Stimulated activated naive CD8-positive, alpha-beta T cell treated with anti-CD3 and anti-CD28 coated beads, Interleukin-15, amount 100 ng/mL, for 72 hours (primary cell): ENCODE data around the gene CDH13.

Experiments used
- ATAC-seq: fragments of 150-1000 bp; cut with Tn5 transposase; 2 replicates; pipeline ENCODE4 v1.10.0; 2021; ENCODE audit warnings: mild to moderate bottlenecking, moderate library complexity
- DNase-seq, 2 donors: peaks; one replicate each; pipeline ENCODE4 v3.0.0; 2021 to 2022
- H3K27ac Mint-ChIP-seq, 2 donors: one replicate each; pipeline ENCODE4 v1.8.0; 2022; ENCODE audit warnings: mild to moderate bottlenecking in 2 of 2, mixed read lengths in 2 of 2, moderate library complexity in 2 of 2
- H3K27me3 Mint-ChIP-seq: one replicate; pipeline ENCODE4 v1.8.0; 2022; ENCODE audit warnings: mixed read lengths
- H3K4me1 Mint-ChIP-seq: one replicate; pipeline ENCODE4 v1.8.0; 2022; ENCODE audit warnings: mild to moderate bottlenecking, mixed read lengths
- H3K4me3 Mint-ChIP-seq, 2 donors: one replicate each; pipeline ENCODE4 v1.8.0; 2022; ENCODE audit warnings: mild to moderate bottlenecking in 2 of 2, mixed read lengths in 2 of 2, moderate library complexity in 1 of 2
- H3K9me3 Mint-ChIP-seq, 2 donors: one replicate each; pipeline ENCODE4 v1.8.0; 2022; ENCODE audit warnings: mixed read lengths in 2 of 2

CDH13 gene

DNA sequence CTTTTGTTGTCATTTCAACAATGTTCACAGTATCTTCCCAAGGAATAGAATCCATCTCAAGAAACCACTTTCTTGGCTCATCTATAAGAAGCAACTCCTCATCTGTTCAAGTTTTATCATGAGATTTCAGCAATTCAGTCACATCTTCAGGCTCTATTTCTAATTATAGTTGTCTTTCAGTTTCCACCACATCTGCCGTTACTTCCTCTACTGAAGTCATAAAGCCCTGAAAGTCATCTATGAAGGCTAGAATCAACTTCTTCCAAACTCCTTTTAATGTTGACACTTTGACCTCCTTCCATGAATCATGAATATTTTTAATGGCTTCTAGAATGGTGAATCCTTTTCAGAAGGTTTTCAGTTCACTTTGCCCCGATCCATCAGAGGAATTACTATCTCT lies 102.1 kb downstream of the CDH13 start:
- peaks cover 8% of the 10 kb centered on the region for H3K4me1 Mint-ChIP-seq
- DNase-seq, result no peak
- H3K4me3 Mint-ChIP-seq, result no peak overlapping the region
- peaks cover 19% of the 10 kb centered on the region for H3K27me3 Mint-ChIP-seq
- H3K27ac Mint-ChIP-seq, result no peak overlapping the region
- peaks cover 6 to 7% of the 10 kb centered on the region in 2 donors for H3K9me3 Mint-ChIP-seq
- ATAC-seq, result no peak

DNA sequence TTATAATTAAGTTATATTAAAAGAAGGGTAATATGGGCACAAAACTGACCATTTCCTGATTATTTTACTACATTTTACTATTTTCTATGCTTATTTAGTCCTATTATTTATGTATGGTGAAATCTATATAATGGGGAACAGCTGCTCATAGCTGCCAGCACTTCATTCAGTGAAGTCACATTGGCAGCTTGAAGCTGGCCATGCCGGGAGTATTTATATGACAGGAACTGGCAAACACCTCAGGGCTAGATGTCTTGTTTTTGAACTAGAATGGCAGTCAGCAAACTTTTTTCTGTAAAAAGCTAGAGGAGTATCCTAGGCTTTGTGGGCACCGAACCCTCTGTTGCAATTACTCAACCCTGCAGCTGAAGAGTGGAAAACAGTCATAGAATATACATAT lies 104.1 kb downstream of the CDH13 start:
- Mint-ChIP-seq H3K9me3 (peaks cover 6 to 7% of the 10 kb centered on the region in 2 donors), H3K27ac (no peak overlapping the region), H3K27me3 (peaks cover 29% of the 10 kb centered on the region), H3K4me1 (peaks cover 8% of the 10 kb centered on the region), H3K4me3 (no peak overlapping the region)
- no peak for ATAC-seq
- DNase-seq, result no peak

DNA sequence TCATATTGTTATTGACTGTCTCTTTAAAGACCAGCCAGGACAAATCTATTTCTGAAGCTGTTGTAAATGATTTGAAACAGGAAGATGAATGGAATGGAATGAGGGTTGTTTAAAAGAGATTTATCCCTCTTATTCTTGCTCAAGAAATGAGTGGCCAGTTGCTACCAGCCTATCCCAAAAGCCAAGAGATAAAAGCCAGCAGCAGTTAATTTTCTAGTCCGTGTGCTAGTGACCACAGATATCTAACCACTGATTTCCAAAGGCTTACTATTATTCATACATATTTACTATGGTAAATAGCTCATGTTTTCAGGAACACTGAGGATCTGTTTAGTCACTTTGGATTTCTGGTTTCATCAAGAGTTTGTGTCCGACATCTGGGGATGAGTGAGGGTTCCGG lies 105.7 kb downstream of the CDH13 start:
- H3K27ac Mint-ChIP-seq, result no peak overlapping the region
- H3K27me3 Mint-ChIP-seq, result peaks cover 34% of the 10 kb centered on the region
- DNase-seq, result no peak
- H3K4me1 Mint-ChIP-seq, result peaks cover 8% of the 10 kb centered on the region
- H3K9me3 Mint-ChIP-seq, result peaks cover 6 to 7% of the 10 kb centered on the region in 2 donors
- no peak overlapping the region for H3K4me3 Mint-ChIP-seq
- ATAC-seq, result no peak

DNA sequence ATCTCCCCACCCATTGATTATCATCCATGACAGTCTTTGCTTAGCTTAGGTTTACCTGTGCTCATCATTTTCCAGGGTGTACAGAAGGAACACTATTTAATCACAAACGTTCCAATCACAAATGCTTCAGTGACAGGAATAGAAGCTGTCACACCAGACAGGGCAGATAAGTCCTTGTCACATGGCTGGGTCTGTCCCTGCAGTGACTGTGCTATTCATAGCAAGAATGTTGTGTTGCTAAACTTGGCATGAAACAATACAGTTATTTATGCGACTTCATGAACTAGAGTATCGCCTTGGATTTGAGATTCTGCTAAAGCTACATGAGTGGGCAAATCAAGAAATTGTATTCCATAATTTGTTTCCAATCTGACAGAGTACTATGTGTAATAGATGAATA lies 108.4 kb downstream of the CDH13 start:
- peaks cover 0 to 2% of the 10 kb centered on the region in 2 donors for H3K9me3 Mint-ChIP-seq
- peaks cover 42% of the 10 kb centered on the region for H3K27me3 Mint-ChIP-seq
- ATAC-seq (no peak), DNase-seq (no peak)
- no peak overlapping the region for H3K4me3 Mint-ChIP-seq
- H3K27ac Mint-ChIP-seq, result no peak overlapping the region
- H3K4me1 Mint-ChIP-seq, result no peaks in the 10 kb centered on the region

DNA sequence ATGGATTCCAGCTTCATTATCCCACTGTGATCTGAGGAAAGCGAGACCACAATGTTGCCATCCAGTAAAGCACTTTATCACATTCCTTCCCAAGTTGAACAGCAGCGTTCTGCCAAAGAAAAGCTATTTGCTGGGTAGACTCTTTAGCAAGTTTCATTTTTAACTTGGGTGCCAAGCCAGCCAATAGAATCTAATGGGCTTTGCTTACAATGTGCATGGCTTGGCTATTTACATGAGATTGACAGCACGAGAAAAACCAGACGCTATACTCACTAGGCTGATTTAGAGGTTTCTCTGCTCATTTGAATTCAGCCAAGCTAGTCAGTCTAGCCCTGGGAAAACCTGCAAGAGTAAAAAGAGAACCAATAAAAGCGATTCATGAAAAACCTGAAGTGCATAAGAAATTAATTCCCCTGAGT lies 108.9 kb downstream of the CDH13 start:
- H3K4me3 Mint-ChIP-seq, result no peak overlapping the region
- ATAC-seq (no peak), DNase-seq (no peak)
- H3K9me3 Mint-ChIP-seq, result no peaks in the 10 kb centered on the region
- peaks cover 47% of the 10 kb centered on the region for H3K27me3 Mint-ChIP-seq
- no peak overlapping the region for H3K27ac Mint-ChIP-seq
- H3K4me1 Mint-ChIP-seq, result no peaks in the 10 kb centered on the region

DNA sequence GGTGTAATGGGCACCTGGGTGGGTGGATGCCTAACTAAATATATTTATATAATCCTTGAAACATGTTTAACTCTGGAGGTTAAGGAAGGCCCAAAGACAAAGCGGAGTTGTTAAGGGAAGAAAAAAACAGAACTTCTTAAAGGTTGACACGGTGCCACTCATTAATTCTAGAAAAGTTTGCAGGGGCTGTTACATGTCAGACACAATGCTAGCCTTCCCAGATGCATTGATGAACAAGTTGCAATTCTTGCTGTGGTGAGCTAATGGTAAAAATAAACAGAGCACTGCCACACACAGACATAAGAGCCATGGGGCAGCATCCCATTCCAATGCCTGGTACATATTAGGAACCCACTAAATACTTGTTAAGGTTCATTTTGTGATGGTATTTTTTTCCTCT lies 109.5 kb downstream of the CDH13 start:
- Mint-ChIP-seq H3K9me3 (no peaks in the 10 kb centered on the region), H3K27ac (no peak overlapping the region), H3K4me1 (no peaks in the 10 kb centered on the region), H3K27me3 (peaks cover 53% of the 10 kb centered on the region), H3K4me3 (no peak overlapping the region)
- ATAC-seq, result no peak
- DNase-seq, result no peak

DNA sequence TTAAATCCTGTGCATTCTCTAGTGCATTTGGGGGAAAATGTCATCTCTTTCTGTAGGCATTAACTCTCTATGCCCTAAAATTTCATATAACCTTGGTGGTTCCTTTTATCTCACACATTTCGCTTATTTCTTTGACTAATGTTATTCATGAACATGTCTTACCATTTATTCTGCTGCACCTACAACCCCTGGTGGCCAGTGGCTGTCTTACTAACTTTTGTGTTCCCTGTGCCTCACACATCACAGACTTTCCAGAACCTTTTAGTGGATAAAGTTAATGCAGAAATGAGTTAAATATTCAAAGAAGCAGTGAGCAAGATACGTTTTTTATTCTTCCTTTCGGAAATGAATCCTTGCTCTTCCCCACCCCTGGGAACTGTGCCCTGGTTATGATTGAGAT lies 111.9 kb downstream of the CDH13 start:
- Mint-ChIP-seq H3K4me3 (no peak overlapping the region), H3K4me1 (no peaks in the 10 kb centered on the region), H3K9me3 (no peaks in the 10 kb centered on the region), H3K27ac (no peak overlapping the region), H3K27me3 (peaks cover 52% of the 10 kb centered on the region)
- ATAC-seq (no peak), DNase-seq (no peak)

DNA sequence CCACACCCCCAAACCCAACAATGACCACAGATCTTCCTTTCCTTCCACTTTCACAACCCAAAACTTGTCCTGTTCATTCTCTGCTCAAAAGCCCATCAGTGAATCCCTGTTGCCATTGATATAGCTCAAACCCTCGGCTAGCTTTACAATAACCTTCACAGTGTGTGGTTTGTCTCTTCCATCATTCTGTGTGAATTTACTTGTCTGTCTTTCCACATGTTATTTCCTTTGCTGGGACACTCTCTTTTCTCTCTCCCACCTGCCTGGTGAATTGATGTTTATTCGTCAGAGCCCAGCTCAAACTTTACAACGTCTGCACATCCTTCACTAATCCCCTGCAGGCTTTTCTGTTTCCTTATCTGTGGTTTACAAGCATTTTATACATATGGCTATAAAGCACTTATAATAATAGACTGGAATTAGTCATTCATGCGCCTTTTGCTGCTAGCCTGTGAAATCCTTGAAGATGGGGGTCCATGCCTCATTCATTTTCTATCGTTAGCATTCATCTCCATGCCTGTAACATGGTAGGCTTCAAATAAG lies 114.4 kb downstream of the CDH13 start:
- no peak overlapping the region for H3K4me3 Mint-ChIP-seq
- H3K27me3 Mint-ChIP-seq, result peaks cover 48% of the 10 kb centered on the region
- H3K27ac Mint-ChIP-seq, result no peak overlapping the region
- no peaks in the 10 kb centered on the region for H3K9me3 Mint-ChIP-seq
- DNase-seq (no peak), ATAC-seq (no peak)
- H3K4me1 Mint-ChIP-seq, result no peaks in the 10 kb centered on the region

DNA sequence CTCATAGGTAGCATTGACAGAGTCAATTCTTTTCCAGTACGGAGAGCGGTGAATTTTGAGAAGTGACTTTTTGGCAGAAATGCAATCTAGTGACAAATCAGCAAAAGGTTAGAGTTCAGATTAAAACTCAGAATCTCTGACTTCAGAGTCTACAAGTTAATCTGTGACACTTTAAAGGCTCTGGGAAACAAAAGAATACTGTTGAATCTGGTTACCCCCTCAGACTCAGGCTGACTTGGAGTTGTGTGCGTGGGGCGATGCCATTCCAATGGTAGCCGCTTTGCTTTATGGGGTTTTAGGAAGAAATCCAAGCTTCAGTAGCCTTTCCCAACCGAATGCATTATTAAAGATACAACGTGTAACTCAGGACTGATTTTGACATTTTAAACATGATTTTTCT lies 118.2 kb downstream of the CDH13 start:
- Mint-ChIP-seq H3K9me3 (peaks cover 0 to 5% of the 10 kb centered on the region in 2 donors), H3K4me1 (no peaks in the 10 kb centered on the region), H3K27me3 (peaks cover 44% of the 10 kb centered on the region), H3K4me3 (no peak overlapping the region), H3K27ac (no peak overlapping the region)
- ATAC-seq (no peak), DNase-seq (no peak)

DNA sequence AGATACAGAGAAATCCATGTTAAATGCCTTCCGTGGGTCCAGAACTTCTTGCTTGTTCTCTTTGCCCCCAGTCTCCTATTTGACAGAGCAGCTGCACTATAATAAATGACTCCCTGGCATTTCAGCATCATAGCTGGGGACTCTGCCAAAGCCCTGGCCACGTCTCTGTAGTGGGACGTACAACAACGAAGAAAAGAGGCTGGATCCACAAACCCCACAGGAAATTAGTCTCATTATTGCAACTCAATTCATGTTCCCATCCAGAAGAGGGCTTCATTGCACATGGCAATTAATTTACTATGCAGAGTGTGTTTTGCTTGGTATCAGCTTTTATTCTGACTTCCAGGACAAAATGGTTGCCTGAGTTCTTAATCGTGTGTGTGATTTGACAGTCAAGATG lies 121.3 kb downstream of the CDH13 start:
- H3K9me3 Mint-ChIP-seq, result peaks cover 0 to 6% of the 10 kb centered on the region in 2 donors
- no peak overlapping the region for H3K4me3 Mint-ChIP-seq
- H3K27me3 Mint-ChIP-seq, result peaks cover 45% of the 10 kb centered on the region
- H3K4me1 Mint-ChIP-seq, result no peaks in the 10 kb centered on the region
- DNase-seq, result no peak
- no peak overlapping the region for H3K27ac Mint-ChIP-seq
- ATAC-seq, result no peak

DNA sequence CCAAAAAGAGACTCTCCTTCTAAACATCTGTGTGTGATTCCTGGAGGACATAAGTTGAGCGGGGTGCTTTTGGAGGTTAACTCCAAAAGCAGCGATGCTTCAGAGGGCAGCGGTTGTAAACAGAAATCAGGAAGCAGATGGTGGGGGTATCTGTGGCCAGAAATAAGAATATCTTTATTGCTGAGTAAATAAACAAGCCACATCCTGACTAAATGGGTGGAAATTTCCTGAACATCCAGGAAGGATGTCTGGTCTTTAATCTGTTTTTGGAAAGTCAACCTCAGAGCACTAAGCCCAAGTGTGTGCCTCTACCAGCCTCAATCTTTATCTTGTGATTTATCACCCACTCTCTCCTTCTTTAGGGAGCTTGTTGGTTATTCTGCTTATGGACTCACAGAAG lies 123.3 kb downstream of the CDH13 start:
- H3K4me3 Mint-ChIP-seq, result no peak overlapping the region
- no peak overlapping the region for H3K27ac Mint-ChIP-seq
- ATAC-seq, result no peak

DNA sequence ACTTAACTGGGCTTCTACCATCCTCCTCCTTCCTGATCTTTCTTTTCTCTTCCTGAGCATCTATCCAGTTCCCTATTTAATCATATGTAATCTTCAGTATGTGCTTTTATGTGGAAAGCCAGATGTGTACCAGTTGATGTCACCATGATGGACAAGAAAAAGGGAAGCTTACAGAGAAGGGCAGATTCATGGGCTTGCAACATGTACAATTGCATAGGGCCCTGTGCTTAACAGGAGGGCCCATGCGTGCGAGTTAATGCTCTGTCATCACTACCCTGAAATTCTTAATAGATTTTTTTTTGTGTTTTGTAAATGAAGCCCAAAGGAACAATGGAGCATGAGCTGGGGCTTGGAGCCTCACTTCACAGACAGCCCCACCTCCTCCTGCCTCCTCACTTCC lies 124.3 kb downstream of the CDH13 start:
- Mint-ChIP-seq H3K4me1 (no peaks in the 10 kb centered on the region), H3K27ac (no peak overlapping the region), H3K27me3 (peaks cover 37% of the 10 kb centered on the region), H3K4me3 (no peak overlapping the region), H3K9me3 (peaks cover 0 to 6% of the 10 kb centered on the region in 2 donors)
- no peak for ATAC-seq
- no peak for DNase-seq

More for the DNA sequence above, 123.3 kb downstream of the CDH13 start:
- H3K9me3 Mint-ChIP-seq, result peaks cover 0 to 6% of the 10 kb centered on the region in 2 donors
- DNase-seq, result no peak
- no peaks in the 10 kb centered on the region for H3K4me1 Mint-ChIP-seq
- H3K27me3 Mint-ChIP-seq, result peaks cover 37% of the 10 kb centered on the region

DNA sequence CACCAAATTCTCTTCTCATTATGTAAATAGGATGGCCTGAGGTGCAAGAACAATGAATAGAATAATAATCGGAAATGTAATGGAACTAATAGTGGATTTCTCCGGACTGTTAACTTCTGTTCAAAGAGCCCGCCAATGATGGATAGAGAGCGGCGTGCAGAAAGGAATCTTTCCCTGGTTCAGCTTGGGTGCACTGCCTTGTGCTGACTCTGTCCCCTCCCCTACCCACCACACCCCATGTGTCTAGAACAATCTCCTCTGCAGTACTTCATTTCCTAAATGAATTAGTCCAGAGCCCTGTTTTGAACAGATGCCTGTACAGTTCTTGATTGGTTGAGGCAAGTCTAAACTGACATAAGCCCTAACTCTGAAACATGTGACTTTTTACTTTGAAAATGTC lies 125.4 kb downstream of the CDH13 start:
- H3K27ac Mint-ChIP-seq, result no peak overlapping the region
- no peak for DNase-seq

DNA sequence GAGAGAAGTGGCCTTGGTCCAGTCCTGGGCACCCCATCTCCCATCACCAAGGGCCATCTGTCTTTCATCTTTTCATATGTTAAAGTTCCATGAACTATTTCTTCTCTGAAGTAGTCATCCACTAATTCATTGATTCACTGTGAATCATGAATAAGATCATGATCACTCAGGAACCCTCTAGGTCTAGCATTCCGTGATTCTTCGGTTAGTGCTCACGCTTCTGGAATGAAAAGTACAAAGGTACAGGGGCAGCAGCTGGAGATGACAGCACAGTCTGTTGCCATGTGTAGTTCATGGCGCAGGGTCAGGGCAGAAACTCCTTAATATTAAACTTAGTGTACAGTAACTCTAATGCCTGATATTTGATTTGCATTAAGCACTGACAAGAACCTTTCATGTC lies 127.1 kb downstream of the CDH13 start:
- H3K27ac Mint-ChIP-seq, result no peak overlapping the region
- no peaks in the 10 kb centered on the region for H3K4me1 Mint-ChIP-seq

More for the DNA sequence above, 125.4 kb downstream of the CDH13 start:
- Mint-ChIP-seq H3K27me3 (peaks cover 37% of the 10 kb centered on the region), H3K4me1 (no peaks in the 10 kb centered on the region), H3K9me3 (peaks cover 0 to 6% of the 10 kb centered on the region in 2 donors), H3K4me3 (no peak overlapping the region)
- no peak for ATAC-seq

DNA sequence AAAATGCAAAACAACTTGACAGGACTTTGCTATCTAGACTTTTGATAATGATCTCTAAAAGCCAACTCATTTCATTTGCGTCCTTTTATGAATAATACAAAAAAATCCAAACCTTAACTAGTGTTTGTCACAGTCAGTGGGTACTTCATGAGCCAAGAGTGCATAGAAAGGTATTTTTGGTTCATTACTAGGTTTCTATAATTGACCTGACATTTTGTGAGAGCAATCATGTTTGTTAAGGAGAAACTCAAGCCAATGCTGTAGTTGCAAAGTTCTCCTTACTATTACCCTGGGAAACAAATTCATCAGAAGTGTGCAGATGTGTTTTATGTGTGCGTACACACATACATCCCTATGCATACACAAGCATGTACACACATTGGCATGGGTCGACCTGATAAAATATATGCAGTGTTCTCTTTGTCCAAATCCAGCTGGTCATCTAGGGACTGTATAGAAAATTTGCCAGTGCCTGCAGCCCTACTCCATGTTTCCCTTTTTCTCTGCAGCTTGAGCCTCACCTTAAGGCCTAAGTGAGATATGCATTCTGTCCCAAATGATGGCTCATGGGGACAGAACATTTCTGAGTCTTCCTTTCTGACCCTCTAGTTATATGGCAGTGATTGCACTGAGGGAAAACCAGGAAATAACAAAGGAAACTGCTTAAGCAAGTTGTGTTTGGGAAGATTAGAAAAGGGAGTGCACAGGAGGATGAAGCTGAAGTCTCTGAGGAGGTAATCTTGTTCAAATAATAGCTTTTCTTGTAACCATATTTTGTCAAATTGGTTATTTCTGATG lies 128.1 kb downstream of the CDH13 start:
- H3K4me3 Mint-ChIP-seq, result no peak overlapping the region
- ATAC-seq (no peak), DNase-seq (no peak)
- H3K27me3 Mint-ChIP-seq, result peaks cover 16% of the 10 kb centered on the region
- H3K27ac Mint-ChIP-seq, result no peak overlapping the region
- H3K4me1 Mint-ChIP-seq, result no peaks in the 10 kb centered on the region
- H3K9me3 Mint-ChIP-seq, result peaks cover 0 to under 1% of the 10 kb centered on the region in 2 donors

More for the DNA sequence above, 127.1 kb downstream of the CDH13 start:
- peaks cover 0 to 6% of the 10 kb centered on the region in 2 donors for H3K9me3 Mint-ChIP-seq
- DNase-seq (no peak), ATAC-seq (no peak)
- H3K4me3 Mint-ChIP-seq, result no peak overlapping the region
- peaks cover 27% of the 10 kb centered on the region for H3K27me3 Mint-ChIP-seq

DNA sequence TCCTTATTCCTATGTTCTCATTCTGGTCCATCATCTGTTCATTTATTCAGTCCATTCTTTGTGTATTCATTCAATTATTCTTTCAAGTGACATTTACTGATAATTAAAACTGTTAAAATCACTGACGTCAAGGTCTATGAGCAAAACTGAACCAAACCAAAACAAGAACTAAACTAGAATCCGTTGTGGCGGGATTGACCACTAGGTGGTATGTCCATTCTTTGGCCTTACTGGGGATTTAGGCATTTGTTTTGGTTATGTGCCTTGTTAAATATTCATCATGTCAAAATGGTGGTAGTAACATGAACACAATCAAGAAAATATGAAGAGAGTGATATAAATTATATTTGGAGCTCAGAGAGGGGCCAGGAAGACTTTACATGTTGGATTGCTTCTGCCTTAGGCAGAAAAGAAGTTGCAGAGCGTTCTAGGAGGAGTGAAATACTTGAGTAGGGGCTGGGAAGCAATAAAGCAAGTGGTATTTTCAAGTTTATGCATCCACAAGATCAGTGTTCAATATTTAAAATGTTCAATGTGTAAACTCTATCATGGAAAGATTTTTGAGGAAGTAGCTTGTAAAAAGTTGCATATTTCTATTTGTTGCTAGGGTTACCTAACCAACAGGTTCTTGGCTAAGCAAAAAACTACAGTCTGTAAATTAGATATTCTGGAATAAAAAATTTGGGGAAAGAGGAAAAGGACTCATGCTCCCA lies 129.0 kb downstream of the CDH13 start:
- no peak overlapping the region for H3K27ac Mint-ChIP-seq
- DNase-seq (no peak), ATAC-seq (no peak)
- no peaks in the 10 kb centered on the region for H3K9me3 Mint-ChIP-seq
- H3K4me1 Mint-ChIP-seq, result no peaks in the 10 kb centered on the region
- H3K27me3 Mint-ChIP-seq, result peaks cover 8% of the 10 kb centered on the region
- H3K4me3 Mint-ChIP-seq, result no peak overlapping the region
